Prostate gland (tissue), 2 donors: ENCODE results near the gene NSL1. TPM values are rescaled to one million over a fixed set of nuclear protein-coding genes. Genes with fewer than 3 reads are reported as not detected.
"Not testable (repeated sequence)": the region's sequence is repeated elsewhere in the genome, so short reads cannot be mapped to it uniquely, and the experiment has no call there.

Source experiments
- DNase-seq: peaks from one replicate; pipeline ENCODE4 v3.0.0-alpha.2; 2019; ENCODE audit warnings: low spot score
- H3K27ac ChIP-seq, 2 donors: fragments of 200-600 bp; sonication (generic); 2 replicates each; pipeline ENCODE4 v1.5.1; 2017 to 2019
- H3K27me3 ChIP-seq: fragments of 200-600 bp; sonication (generic); replicated peaks from 2 replicates; pipeline ENCODE4 v1.5.1; 2019; ENCODE audit not compliant: insufficient read depth
- H3K36me3 ChIP-seq, 2 donors: fragments of 200-600 bp; sonication (generic); 1 replicate in 1 of 2; 2 replicates in 1 of 2; pipeline versions ENCODE4 v1.5.1 to v1.8.1; 2017 to 2019
- H3K4me1 ChIP-seq: fragments of 200-600 bp; sonication (generic); replicated peaks from 2 replicates; pipeline ENCODE4 v1.5.1; 2019
- H3K4me3 ChIP-seq, 2 donors: fragments of 200-600 bp; sonication (generic); 2 replicates each; pipeline ENCODE4 v1.5.1; 2017 to 2019
- H3K9me3 ChIP-seq: fragments of 200-600 bp; sonication (generic); 2 replicates; pipeline ENCODE4 v1.5.1; 2017
- POLR2A ChIP-seq: fragments of 450-650 bp; IDR thresholded peaks from one replicate; pipeline ENCODE4 v1.6.1; 2016; ENCODE audit warnings: antibody characterized with exemption, mild to moderate bottlenecking
- POLR2AphosphoS5 ChIP-seq: sonication (generic); formaldehyde crosslinking; IDR thresholded peaks from one replicate; pipeline ENCODE4 v1.6.1; 2017; ENCODE audit warnings: antibody characterized with exemption
- WGBS: methylation state at CpG from one replicate; pipeline ENCODE4 v1.1.5; 2018; 5-methylcytosine and 5-hydroxymethylcytosine counted together
- intact Hi-C: fragments of 100-400 bp; cut with DNase I; formaldehyde crosslinking; loops from one replicate; pipeline ENCODE4 v1.14.2; 2022
- total RNA-seq, 2 donors: library from RNA; depleted of rRNA; stranded (reverse); fragments of >200 nt; gene quantifications; one replicate each; pipeline ENCODE4 v1.1.0, GENCODE V29; 2016
- TF ChIP-seq, protein P1 (sequence below), 4 experiments: fragments of 200-600 bp in 2 of 4; fragments of 450-650 bp in 2 of 4; sonication (generic) in 2 of 4; IDR thresholded peaks; 1 replicate in 3 of 4; 2 replicates in 1 of 4; pipeline ENCODE4 v1.5.1; 2016 to 2019; ENCODE audit warnings: antibody characterized with exemption in 4 of 4, mild to moderate bottlenecking in 2 of 4, moderate library complexity in 2 of 4

The NSL1 gene
- total RNA-seq, 2 donors from 2014 or later, result 31.6 to 42.6 TPM

- Histone ChIP-seq H3K4me1 (no peaks in the 10 kb centered on the region), H3K4me3 (no peak overlapping the region), H3K9me3 (no peaks in the 10 kb centered on the region), H3K36me3 (no peaks in the 10 kb centered on the region), H3K27ac (no peak overlapping the region), H3K27me3 (no peaks in the 10 kb centered on the region)
- no peak for DNase-seq
- no peak for TF ChIP-seq POLR2A
- TF ChIP-seq, protein P1, sequence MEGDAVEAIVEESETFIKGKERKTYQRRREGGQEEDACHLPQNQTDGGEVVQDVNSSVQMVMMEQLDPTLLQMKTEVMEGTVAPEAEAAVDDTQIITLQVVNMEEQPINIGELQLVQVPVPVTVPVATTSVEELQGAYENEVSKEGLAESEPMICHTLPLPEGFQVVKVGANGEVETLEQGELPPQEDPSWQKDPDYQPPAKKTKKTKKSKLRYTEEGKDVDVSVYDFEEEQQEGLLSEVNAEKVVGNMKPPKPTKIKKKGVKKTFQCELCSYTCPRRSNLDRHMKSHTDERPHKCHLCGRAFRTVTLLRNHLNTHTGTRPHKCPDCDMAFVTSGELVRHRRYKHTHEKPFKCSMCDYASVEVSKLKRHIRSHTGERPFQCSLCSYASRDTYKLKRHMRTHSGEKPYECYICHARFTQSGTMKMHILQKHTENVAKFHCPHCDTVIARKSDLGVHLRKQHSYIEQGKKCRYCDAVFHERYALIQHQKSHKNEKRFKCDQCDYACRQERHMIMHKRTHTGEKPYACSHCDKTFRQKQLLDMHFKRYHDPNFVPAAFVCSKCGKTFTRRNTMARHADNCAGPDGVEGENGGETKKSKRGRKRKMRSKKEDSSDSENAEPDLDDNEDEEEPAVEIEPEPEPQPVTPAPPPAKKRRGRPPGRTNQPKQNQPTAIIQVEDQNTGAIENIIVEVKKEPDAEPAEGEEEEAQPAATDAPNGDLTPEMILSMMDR (IDR thresholded peaks at IDR 0.05), result no peak
- TF ChIP-seq POLR2AphosphoS5, result no peak
- intact Hi-C loops, result no loop called here
Observed at GRCh38 chr1:212737559-212737958, 54.0 kb downstream of the NSL1 start.

GRCh38 chr1:212733109-212733508, 58.5 kb downstream of the NSL1 start:
- Histone ChIP-seq H3K4me1 (no peaks in the 10 kb centered on the region), H3K9me3 (no peaks in the 10 kb centered on the region), H3K4me3 (no peak overlapping the region), H3K27ac (no peak overlapping the region), H3K27me3 (no peaks in the 10 kb centered on the region), H3K36me3 (no peaks in the 10 kb centered on the region)
- TF ChIP-seq, protein P1 (IDR thresholded peaks at IDR 0.05), result no peak
- TF ChIP-seq POLR2A, result no peak
- TF ChIP-seq POLR2AphosphoS5, result no peak
- intact Hi-C loops, result no loop called here
- 96% methylated on average over 8 of the region's 8 CpGs for WGBS
- DNase-seq, result no peak

GRCh38 chr1:212731630-212732029, 59.9 kb downstream of the NSL1 start:
- no peaks in the 10 kb centered on the region for H3K27me3 ChIP-seq
- no peaks in the 10 kb centered on the region for H3K4me1 ChIP-seq
- no peaks in the 10 kb centered on the region for H3K9me3 ChIP-seq
- no peaks in the 10 kb centered on the region for H3K36me3 ChIP-seq
- WGBS, result 94% methylated on average over 1 of the region's 1 CpG
- DNase-seq, result no peak
- H3K27ac ChIP-seq, result no peak overlapping the region
- TF ChIP-seq POLR2AphosphoS5 (no peak), POLR2A (no peak)
- TF ChIP-seq, protein P1 (IDR thresholded peaks at IDR 0.05), result no peak
- no peak overlapping the region for H3K4me3 ChIP-seq
- intact Hi-C loops, result no loop called here

DNA sequence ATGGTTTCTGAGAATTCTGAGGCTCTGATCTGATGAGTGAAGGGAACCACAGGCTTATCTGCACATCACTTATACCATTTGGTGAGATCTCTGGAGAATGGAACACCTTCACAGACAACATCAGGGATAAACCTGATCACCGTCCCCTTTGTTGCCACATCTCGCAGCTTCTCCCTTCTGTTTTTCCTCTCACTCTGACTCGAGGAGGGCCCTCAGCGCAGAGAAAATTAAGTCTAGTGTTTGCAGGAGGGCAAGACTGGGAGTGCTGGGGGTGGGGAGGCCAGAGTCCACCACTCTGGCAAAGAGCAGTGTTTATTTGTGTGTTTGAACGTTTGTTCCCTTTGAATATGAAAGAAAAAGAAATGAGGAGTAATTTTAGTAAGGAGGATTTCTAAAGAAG, 63.0 kb downstream of the NSL1 start:
- H3K27ac ChIP-seq, result no peak overlapping the region
- no peaks in the 10 kb centered on the region for H3K36me3 ChIP-seq
- intact Hi-C loops, result no loop called here
- H3K4me3 ChIP-seq, result no peak overlapping the region
- no peaks in the 10 kb centered on the region for H3K4me1 ChIP-seq
- DNase-seq, result no peak
- 63% methylated on average over 5 of the region's 5 CpGs for WGBS
- H3K9me3 ChIP-seq, result no peaks in the 10 kb centered on the region
- no peak for TF ChIP-seq POLR2AphosphoS5
- TF ChIP-seq POLR2A, result no peak
- TF ChIP-seq, protein P1 (IDR thresholded peaks at IDR 0.05), result no peak
- no peaks in the 10 kb centered on the region for H3K27me3 ChIP-seq

DNA sequence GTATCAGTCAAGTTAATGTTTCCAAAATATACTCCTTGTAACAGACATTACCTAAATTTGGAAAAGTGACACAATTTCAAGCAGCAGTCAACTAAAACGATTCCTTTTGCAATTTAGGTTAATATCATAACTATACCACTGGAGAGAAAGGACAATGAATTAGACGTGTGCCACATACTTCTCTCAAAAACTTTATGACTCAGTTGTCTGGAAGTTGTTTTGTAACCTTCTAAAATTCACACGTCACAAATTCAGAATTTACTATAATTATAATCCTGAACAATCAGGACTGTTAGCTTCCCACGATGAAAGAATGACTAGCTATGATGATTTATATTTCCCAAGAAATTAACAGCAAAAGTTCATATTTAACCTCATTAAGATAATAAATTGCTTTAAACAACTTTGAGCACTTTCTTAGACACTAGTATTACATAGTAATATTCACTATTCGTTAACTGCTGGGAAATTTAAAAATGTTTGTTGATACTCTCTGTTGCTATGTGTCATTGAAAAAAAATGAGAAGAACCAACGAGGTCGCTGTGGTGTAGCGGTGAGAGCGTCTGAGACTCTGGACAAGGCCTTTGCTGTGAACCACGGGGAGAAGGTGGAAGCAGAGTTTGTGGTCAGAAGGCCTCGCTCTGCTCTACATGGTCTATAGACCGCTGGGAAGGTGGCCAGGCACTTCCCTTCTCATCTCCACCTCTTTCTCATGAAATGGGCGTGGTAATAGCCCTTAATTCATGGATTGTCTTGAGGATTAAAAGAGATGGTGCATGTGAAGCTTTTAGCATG, 64.0 kb downstream of the NSL1 start:
- Histone ChIP-seq H3K36me3 (no peaks in the 10 kb centered on the region), H3K4me1 (no peaks in the 10 kb centered on the region), H3K27me3 (no peaks in the 10 kb centered on the region), H3K4me3 (no peak overlapping the region), H3K9me3 (no peaks in the 10 kb centered on the region), H3K27ac (no peak overlapping the region)
- DNase-seq, result no peak
- intact Hi-C loops, result no loop called here
- WGBS, result 81% methylated on average over 13 of the region's 13 CpGs
- TF ChIP-seq POLR2A, result no peak
- TF ChIP-seq, protein P1 (IDR thresholded peaks at IDR 0.05), result no peak
- TF ChIP-seq POLR2AphosphoS5, result no peak

DNA sequence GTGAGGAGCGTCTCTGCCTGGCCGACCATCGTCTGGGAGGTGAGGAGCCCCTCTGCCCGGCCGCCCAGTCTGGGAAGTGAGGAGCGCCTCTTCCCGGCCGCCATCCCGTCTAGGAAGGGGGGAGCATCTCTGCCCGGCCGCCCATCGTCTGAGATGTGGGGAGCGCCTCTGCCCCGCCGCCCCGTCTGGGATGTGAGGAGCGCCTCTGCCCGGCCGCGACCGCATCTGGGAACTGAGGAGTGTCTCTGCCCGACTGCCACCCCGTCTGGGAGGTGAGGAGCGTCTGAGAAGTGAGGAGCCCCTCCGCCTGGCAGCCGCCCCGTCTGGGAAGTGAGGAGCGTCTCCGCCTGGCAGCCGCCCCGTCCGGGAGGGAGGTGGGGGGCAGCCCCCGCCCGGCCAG, 66.9 kb downstream of the NSL1 start:
- H3K27ac ChIP-seq, DNase-seq, H3K4me3 ChIP-seq, H3K36me3 ChIP-seq, H3K9me3 ChIP-seq, intact Hi-C loops, H3K4me1 ChIP-seq, H3K27me3 ChIP-seq: not testable (repeated sequence)
- 98% methylated on average over 23 of the region's 34 CpGs for WGBS
